Gastrocnemius medialis (tissue), 4 donors: ENCODE results near the gene DDX27.

Experiments used
- POLR2A ChIP-seq, 2 donors: fragments of 450-650 bp; IDR thresholded peaks; one replicate each; pipeline ENCODE4 v1.6.1; 2017; ENCODE audit warnings: antibody characterized with exemption in 2 of 2, mild to moderate bottlenecking in 2 of 2, moderate library complexity in 2 of 2
- TF ChIP-seq, protein P1 (sequence below), 5 experiments: fragments of 450-650 bp in 3 of 5; fragments of 200-600 bp in 2 of 5; sonication (generic) in 2 of 5; IDR thresholded peaks in 4 of 5; conservative IDR thresholded peaks in 1 of 5; 1 replicate in 4 of 5; 2 replicates in 1 of 5; pipeline ENCODE4 v1.5.1; 2016 to 2019; ENCODE audit warnings: antibody characterized with exemption in 5 of 5, mild to moderate bottlenecking in 3 of 5, moderate library complexity in 3 of 5

GRCh38 chr20:49181265-49181877, 37.8 kb upstream of the DDX27 start:
- TF ChIP-seq POLR2A (IDR thresholded peaks at IDR 0.05): no peak
- TF ChIP-seq, protein P1, sequence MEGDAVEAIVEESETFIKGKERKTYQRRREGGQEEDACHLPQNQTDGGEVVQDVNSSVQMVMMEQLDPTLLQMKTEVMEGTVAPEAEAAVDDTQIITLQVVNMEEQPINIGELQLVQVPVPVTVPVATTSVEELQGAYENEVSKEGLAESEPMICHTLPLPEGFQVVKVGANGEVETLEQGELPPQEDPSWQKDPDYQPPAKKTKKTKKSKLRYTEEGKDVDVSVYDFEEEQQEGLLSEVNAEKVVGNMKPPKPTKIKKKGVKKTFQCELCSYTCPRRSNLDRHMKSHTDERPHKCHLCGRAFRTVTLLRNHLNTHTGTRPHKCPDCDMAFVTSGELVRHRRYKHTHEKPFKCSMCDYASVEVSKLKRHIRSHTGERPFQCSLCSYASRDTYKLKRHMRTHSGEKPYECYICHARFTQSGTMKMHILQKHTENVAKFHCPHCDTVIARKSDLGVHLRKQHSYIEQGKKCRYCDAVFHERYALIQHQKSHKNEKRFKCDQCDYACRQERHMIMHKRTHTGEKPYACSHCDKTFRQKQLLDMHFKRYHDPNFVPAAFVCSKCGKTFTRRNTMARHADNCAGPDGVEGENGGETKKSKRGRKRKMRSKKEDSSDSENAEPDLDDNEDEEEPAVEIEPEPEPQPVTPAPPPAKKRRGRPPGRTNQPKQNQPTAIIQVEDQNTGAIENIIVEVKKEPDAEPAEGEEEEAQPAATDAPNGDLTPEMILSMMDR (IDR thresholded peaks at IDR 0.05 in 4 of 5, conservative IDR thresholded peaks at IDR 0.05 in 1 of 5): no peak
